Daoy (cell line): ENCODE results near the gene TMEM150A. TPM values are rescaled to one million over a fixed set of nuclear protein-coding genes. Genes with fewer than 3 reads are reported as not detected.
A peak's percentile ranks its signal among the peaks of the same experiment; 100 is the strongest.
"Not testable (repeated sequence)": the region's sequence is repeated elsewhere in the genome, so short reads cannot be mapped to it uniquely, and the experiment has no call there.

Experiments used
- DNase-seq: peaks from one replicate; pipeline ENCODE4 v3.0.0-alpha.2; 2015; ENCODE audit warnings: low read depth
- total RNA-seq: library from RNA; depleted of rRNA; stranded (reverse); fragments of >200 nt; shearing (Covaris generic); gene quantifications from 2 replicates; pipeline ENCODE4 v1.2.3, GENCODE V29; 2014; rRNA removed

Gene TMEM150A
- total RNA-seq, 1 experiment from 2014 or later, result 4.0 TPM

- DNase-seq, result no peak
Observed at GRCh38 chr2:85575739-85576138, 26.8 kb downstream of the TMEM150A start.

- no peak for DNase-seq
Observed at GRCh38 chr2:85566265-85566664, 36.2 kb downstream of the TMEM150A start.

GRCh38 chr2:85564144-85564563, 38.3 kb downstream of the TMEM150A start:
- no peak for DNase-seq

GRCh38 chr2:85561280-85562212, 41.0 kb downstream of the TMEM150A start, which contains the start of gene GGCX:
GGCX (minus strand) TSS chr2:85561493; CDS start chr2:85561428, 65 bp downstream.
- peak; percentile 96 for DNase-seq

- DNase-seq, result no peak
Observed at GRCh38 chr2:85560812-85561279, 41.7 kb downstream of the TMEM150A start.

- DNase-seq, result not testable (repeated sequence)
Observed at GRCh38 chr2:85560403-85560726, 42.1 kb downstream of the TMEM150A start.

- no peak for DNase-seq
Observed at GRCh38 chr2:85558160-85558559, 44.3 kb downstream of the TMEM150A start.

GRCh38 chr2:85557130-85557529, 45.4 kb downstream of the TMEM150A start:
- DNase-seq, result no peak

- DNase-seq, result no peak
Observed at GRCh38 chr2:85554980-85555612, 47.4 kb downstream of the TMEM150A start.

GRCh38 chr2:85553184-85553583, 49.3 kb downstream of the TMEM150A start:
- DNase-seq, result no peak

GRCh38 chr2:85551698-85552678, 50.5 kb downstream of the TMEM150A start:
- peak; percentile 65 for DNase-seq

- DNase-seq, result no peak
Observed at GRCh38 chr2:85550486-85550885, 52.0 kb downstream of the TMEM150A start.

- peak; percentile 67 for DNase-seq
Observed at GRCh38 chr2:85549826-85550225, 52.7 kb downstream of the TMEM150A start.

- DNase-seq, result no peak
Observed at GRCh38 chr2:85549095-85549494, 53.4 kb downstream of the TMEM150A start.

- no peak for DNase-seq
Observed at GRCh38 chr2:85548608-85548900, 53.9 kb downstream of the TMEM150A start.

Other genes starting within 250 kb of the TMEM150A start
- gene RETSAT, start 248.2 kb downstream of the TMEM150A start, total RNA-seq, result 11.4 and 18.8 TPM in 2 replicates
- gene ELMOD3, start 247.9 kb downstream of the TMEM150A start, total RNA-seq, result 7.5 and 8.5 TPM in 2 replicates
- gene CAPG, start 192.3 kb downstream of the TMEM150A start, total RNA-seq, result 123 and 141 TPM in 2 replicates
- gene SH2D6, start 184.0 kb downstream of the TMEM150A start, total RNA-seq, result 0.34 TPM in 1 of 2 replicates, not detected in the other
- 55.8 and 63.8 TPM in 2 replicates for gene MAT2A, start 63.5 kb downstream of the TMEM150A start, total RNA-seq
- gene GGCX, start 41.2 kb downstream of the TMEM150A start, total RNA-seq, result 23.3 and 60.0 TPM in 2 replicates
- gene VAMP8, start 25.1 kb downstream of the TMEM150A start, total RNA-seq, result 6.0 and 9.8 TPM in 2 replicates
- 2.1 and 2.6 TPM in 2 replicates for gene VAMP5, start 18.3 kb downstream of the TMEM150A start, total RNA-seq
- 314 and 360 TPM in 2 replicates for gene RNF181, start 7.0 kb downstream of the TMEM150A start, total RNA-seq
- 9.4 and 20.0 TPM in 2 replicates for gene C2orf68, start 9.4 kb upstream of the TMEM150A start, total RNA-seq
- gene USP39, start 13.5 kb upstream of the TMEM150A start, total RNA-seq, result 87.5 and 123 TPM in 2 replicates
- not detected in 2 replicates for gene SFTPB, start 65.5 kb upstream of the TMEM150A start, total RNA-seq
- not detected in 2 replicates for gene GNLY, start 91.7 kb upstream of the TMEM150A start, total RNA-seq
- 10.0 and 17.7 TPM in 2 replicates for gene ATOH8, start 151.3 kb upstream of the TMEM150A start, total RNA-seq